ENCODE measurements around the gene GAS2L2.

The GAS2L2 gene

GRCh38 chr17:35795007-35795870 is 42.2 kb upstream of the GAS2L2 start, which contains the start of gene MMP28:
TSS of gene MMP28 (minus strand) at chr17:35795641. CDS start at chr17:35795377, 264 bp downstream.
- no peak for TF ChIP-seq ARNTL (CRISPR knock-in tag; IDR thresholded peaks at IDR 0.05; ENCODE audit: borderline replicate concordance, low read depth)
- TF ChIP-seq ZNF565 (CRISPR knock-in tag; conservative IDR thresholded peaks at IDR 0.05; ENCODE audit: low read depth): no peak
- TF ChIP-seq TOX (CRISPR knock-in tag; IDR thresholded peaks at IDR 0.05; ENCODE audit: borderline replicate concordance): no peak
- no peak for TF ChIP-seq ISL1 (CRISPR knock-in tag; IDR thresholded peaks at IDR 0.05)
- TF ChIP-seq CSRNP3 (CRISPR knock-in tag; IDR thresholded peaks at IDR 0.05): no peak
- TF ChIP-seq ZFP3 (CRISPR knock-in tag; IDR thresholded peaks at IDR 0.05): no peak
- TF ChIP-seq ZNF8 (CRISPR knock-in tag; IDR thresholded peaks at IDR 0.05): no peak
- no peak for TF ChIP-seq CREB5 (CRISPR knock-in tag; IDR thresholded peaks at IDR 0.05; ENCODE audit: low read depth)
- TF ChIP-seq ESRRG (CRISPR knock-in tag; IDR thresholded peaks at IDR 0.05): no peak
- ATAC-seq: peak; percentile 63

GRCh38 chr17:35793257-35793656 is 40.2 kb upstream of the GAS2L2 start:
- TF ChIP-seq ISL1 (CRISPR knock-in tag; IDR thresholded peaks at IDR 0.05) (no peak), POU6F1 (CRISPR knock-in tag; IDR thresholded peaks at IDR 0.05; ENCODE audit: borderline replicate concordance, low read depth) (no peak), PATZ1 (CRISPR knock-in tag; IDR thresholded peaks at IDR 0.05; ENCODE audit: borderline replicate concordance) (no peak), ZNF8 (CRISPR knock-in tag; IDR thresholded peaks at IDR 0.05) (no peak), ARNTL (CRISPR knock-in tag; IDR thresholded peaks at IDR 0.05; ENCODE audit: borderline replicate concordance, low read depth) (no peak), ZNF565 (CRISPR knock-in tag; conservative IDR thresholded peaks at IDR 0.05; ENCODE audit: low read depth) (no peak), RARB (CRISPR knock-in tag; IDR thresholded peaks at IDR 0.05) (no peak), ZFP30 (CRISPR knock-in tag; IDR thresholded peaks at IDR 0.05) (no peak)
- no peak for ATAC-seq

GRCh38 chr17:35791681-35792350 is 38.8 kb upstream of the GAS2L2 start:
- TF ChIP-seq POU6F1 (CRISPR knock-in tag; IDR thresholded peaks at IDR 0.05; ENCODE audit: borderline replicate concordance, low read depth) (no peak), CREB5 (CRISPR knock-in tag; IDR thresholded peaks at IDR 0.05; ENCODE audit: low read depth) (no peak), BACH2 (CRISPR knock-in tag; IDR thresholded peaks at IDR 0.05; ENCODE audit: borderline replicate concordance) (no peak), ZNF565 (CRISPR knock-in tag; conservative IDR thresholded peaks at IDR 0.05; ENCODE audit: low read depth) (no peak), RARB (CRISPR knock-in tag; IDR thresholded peaks at IDR 0.05) (no peak), TOX (CRISPR knock-in tag; IDR thresholded peaks at IDR 0.05; ENCODE audit: borderline replicate concordance) (no peak), TSHZ2 (CRISPR knock-in tag; IDR thresholded peaks at IDR 0.05) (no peak), ZFP3 (CRISPR knock-in tag; IDR thresholded peaks at IDR 0.05) (no peak), PATZ1 (CRISPR knock-in tag; IDR thresholded peaks at IDR 0.05; ENCODE audit: borderline replicate concordance) (no peak)

More at GRCh38 chr17:35791681-35792350, 38.8 kb upstream of the GAS2L2 start:
- ATAC-seq: no peak
